GM18508 (cell line): ENCODE results near the gene TRMU.
"Not testable (repeated sequence)": the region's sequence is repeated elsewhere in the genome, so short reads cannot be mapped to it uniquely, and the experiment has no call there.

Experiments used
- ATAC-seq: cut with Tn5 transposase; IDR thresholded peaks from one replicate; pipeline ENCODE4 v1.9.1; 2021; ENCODE audit warnings: moderate number of reproducible peaks; ENCODE audit not compliant: insufficient read depth, unreplicated experiment

Gene TRMU

DNA sequence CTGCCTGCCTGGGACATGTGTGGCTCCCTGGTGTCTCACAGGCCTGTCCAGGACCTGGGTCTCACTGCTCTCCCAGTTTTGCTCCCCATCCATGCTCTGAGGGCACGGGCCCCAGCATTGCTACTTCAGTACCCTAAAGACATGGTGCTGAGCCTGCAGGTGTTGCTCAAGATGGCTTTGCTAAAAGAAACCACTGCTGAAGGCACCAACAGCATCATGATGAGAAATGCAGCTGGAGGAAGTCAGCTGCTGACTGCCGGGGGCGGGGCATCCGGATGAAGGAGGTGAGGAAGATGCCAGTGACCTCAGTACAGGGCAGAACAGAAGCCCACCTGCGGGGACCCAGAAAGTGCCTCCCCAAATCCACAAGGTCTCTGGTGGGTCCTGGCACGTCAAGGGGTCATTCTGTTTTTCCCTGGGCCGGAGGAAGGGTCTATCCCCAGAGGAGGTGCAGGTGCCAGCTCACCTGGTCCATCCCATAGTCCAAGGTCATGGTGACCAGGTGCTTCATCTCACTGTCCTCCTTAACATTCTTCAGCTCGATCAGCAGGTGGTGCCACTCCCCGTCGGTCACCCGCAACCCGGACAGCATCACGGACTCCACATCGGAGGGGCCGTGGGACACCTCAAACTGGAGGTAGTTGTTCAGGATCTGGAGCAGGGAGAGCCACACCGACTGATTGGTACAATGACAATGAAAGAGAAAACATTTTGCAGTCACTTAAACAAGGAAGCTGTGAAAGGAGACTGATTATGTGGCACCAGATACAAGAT lies 63.9 kb downstream of the TRMU start:
- no peak for ATAC-seq

DNA sequence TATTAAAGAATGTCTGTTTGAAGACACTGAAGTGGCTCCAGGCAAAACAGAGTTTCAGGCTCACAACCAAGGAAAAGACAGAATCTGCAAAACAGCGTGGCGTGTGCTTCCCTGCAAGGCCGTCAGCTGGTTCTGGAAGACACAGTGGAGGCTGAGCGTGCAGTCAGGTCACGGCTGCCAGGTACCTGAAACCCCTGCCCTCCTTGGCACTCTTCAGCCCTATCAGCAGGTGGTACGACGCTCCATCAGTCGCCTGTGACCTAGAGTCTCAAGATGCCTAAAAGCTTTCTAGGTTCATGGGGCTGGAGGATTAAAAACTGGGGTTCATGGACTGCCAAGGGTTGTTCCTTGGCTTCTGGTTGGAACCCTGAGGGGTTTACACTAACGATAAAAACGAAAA lies 65.9 kb downstream of the TRMU start:
- no peak for ATAC-seq

DNA sequence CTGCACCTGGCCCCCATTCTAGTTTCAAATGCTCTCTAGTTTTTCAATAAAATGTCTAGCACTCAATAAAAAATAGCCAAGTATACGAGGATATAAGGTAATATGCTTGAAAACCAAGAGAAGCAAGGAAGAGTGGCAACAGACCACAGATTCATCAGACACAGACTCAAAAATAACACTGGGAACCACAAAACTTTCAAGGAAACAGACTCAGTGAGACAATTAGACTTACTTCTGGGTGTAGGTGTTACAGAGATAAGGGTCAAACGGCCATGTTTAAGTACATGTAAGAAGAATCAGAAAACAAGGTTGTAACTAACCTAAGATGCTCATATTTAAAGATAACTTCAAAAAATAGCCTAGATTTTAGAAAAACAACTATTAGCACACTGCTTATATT lies 67.0 kb downstream of the TRMU start:
- ATAC-seq = no peak

DNA sequence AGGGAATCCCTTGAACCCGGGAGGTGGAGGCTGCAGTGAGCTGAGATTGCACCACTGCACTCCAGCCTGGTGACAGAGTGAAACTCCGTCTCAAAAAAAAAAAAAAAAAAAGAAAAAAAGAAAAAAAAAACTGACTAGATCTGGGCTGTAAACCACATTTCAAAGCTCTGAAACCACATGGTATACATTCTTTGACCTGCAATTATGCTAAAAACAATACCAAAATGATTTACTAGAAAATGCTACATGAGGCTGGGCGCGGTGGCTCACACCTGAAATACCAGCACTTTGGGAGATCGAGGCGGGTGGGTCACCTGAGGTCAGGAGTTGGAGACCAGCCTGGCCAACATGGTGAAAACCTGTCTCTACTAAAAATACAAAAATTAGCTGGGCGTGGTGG lies 68.4 kb downstream of the TRMU start:
- ATAC-seq = not testable (repeated sequence)

DNA sequence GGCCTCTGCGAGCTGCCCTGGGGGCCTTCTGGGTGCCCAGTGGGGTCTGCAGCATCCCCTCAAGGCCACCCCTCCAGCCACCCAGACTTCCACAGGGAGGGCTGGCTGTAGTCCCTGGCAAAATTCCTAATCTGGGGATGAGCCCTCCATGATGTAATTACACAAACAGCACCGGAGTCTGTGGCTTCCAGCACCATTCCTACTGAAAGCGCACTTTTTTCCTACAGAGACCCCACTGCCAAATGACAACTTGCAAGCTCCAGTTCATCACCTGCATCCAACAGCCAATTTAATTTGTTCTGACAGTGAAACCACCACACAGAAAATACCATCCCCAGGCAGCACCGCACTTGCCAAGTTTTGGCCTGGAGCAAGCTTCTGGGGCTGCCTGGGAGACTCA lies 70.4 kb downstream of the TRMU start:
- no peak for ATAC-seq

DNA sequence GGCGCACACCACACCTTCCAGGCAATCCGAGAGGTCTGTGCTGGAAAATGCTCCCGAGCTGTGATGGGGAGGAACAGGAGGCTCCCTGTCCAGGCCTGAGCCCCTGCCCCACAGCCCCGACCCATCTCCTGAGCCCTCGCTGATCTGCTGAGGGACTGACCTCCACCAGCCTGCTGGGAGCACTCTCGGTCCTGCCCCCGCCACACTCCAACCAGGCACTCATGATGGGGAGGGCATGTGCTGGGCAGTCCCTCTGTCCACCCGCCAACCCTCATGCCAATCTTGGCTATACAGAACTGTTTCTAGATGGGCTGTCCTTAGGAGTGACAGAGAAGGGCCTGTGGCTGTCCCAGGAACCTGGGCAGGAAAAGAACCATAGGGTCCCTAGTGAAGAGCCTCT lies 70.8 kb downstream of the TRMU start:
- ATAC-seq = no peak

DNA sequence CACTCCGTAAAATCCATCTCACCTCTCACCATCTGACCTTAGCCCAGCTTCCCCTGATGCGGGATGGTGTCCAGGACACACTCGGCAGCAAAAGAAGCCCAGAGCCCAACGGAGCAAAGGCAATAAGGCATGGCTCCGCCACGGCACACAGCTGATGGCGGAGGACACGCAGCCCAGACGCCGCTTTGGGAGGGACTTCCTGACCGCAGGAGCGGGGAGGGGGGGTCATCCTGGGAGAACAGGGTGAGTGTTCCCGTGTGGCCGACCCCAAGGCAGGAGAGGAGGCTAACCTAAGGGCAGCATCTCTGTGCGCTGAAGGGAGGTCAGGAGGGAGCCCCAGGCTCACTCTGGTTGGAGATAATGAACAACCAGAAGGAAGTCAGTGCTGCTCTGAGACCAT lies 71.3 kb downstream of the TRMU start:
- no peak for ATAC-seq
